Neural crest cell (in vitro differentiated cells): ENCODE measurements around the gene GLI2. TPM values are rescaled to one million over a fixed set of nuclear protein-coding genes. Genes with fewer than 3 reads are reported as not detected.

Experiments used
- DNase-seq: peaks from one replicate; pipeline ENCODE4 v3.0.0; 2021; ENCODE audit warnings: low read depth, mixed read lengths, low spot score
- H3K27ac Mint-ChIP-seq: one replicate; pipeline ENCODE4 v1.8.0; 2021; ENCODE audit warnings: mild to moderate bottlenecking, mixed read lengths; ENCODE audit not compliant: unreplicated experiment
- H3K27me3 Mint-ChIP-seq: 2 replicates; pipeline ENCODE4 v1.8.0; 2021; ENCODE audit warnings: low read depth, mild to moderate bottlenecking, mixed read lengths
- H3K36me3 Mint-ChIP-seq: 2 replicates; pipeline ENCODE4 v1.8.0; 2021; ENCODE audit warnings: low read depth, mild to moderate bottlenecking, mixed read lengths
- H3K4me1 Mint-ChIP-seq: 2 replicates; pipeline ENCODE4 v1.8.0; 2021; ENCODE audit warnings: mixed read lengths
- H3K4me3 Mint-ChIP-seq: one replicate; pipeline ENCODE4 v1.8.0; 2021; ENCODE audit warnings: mild to moderate bottlenecking, mixed read lengths
- H3K9me3 Mint-ChIP-seq: 2 replicates; pipeline ENCODE4 v1.8.0; 2021; ENCODE audit warnings: mixed read lengths
- CTCF ChIP-seq: fragments of 200-600 bp; sonication (generic); conservative IDR thresholded peaks from 2 replicates; pipeline ENCODE4 v1.5.0; 2021; ENCODE audit warnings: antibody characterized with exemption, mild to moderate bottlenecking
- total RNA-seq: library from RNA; stranded (reverse); gene quantifications from 2 replicates; pipeline ENCODE4 v1.2.1, GENCODE V29; 2021

GLI2 gene
- total RNA-seq, 1 donor from 2014 or later = 48.8 TPM

DNA sequence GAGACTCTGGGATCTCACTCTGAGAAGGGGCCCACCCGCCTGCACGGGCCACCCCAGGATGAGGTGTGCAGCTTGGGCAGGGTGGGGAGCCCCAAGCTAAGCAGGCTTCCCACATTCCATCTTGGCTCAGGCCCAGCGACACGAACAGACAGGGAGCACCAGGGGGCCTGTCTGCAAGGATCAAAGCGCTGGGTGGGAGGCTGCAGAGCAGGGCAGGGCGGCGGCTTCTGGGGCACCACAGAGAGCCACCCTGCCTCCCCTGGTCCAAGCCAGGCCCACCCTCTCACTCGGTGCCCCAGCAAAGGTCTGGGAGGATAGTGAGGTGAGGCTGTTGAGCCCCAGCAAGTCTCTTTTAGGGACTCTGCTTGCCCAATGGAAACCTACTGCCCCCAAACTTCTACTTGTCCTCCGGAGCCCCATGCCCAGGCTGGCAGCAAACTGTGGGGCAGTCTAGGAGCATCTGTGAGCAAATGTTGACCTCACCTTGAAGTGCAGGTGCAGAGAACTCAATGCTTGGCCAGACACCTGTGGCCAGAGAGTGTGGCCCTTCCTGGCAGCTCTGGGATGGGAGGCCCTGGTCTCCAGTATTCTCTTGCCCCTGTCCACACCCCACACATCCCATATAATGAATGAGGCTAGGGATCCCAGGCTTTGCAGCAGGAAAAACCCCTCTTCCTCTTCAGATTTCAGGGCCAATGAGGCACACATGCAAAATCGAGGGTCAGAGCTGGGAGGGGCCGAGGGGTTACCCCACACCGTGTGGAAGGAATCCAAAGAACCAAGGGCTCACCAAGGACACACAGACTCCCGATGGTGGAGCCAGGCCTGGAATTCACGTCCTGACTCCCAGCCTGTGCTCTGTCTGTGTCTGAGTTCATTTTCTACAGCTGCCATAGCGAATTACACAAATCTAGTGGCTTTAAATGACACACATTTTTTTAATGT, 18.8 kb upstream of the GLI2 start:
- no peak for TF ChIP-seq CTCF
- no peak for DNase-seq
- H3K27ac Mint-ChIP-seq = no peak overlapping the region
- no peaks in the 10 kb centered on the region for H3K9me3 Mint-ChIP-seq
- peaks cover 9% of the 10 kb centered on the region for H3K27me3 Mint-ChIP-seq
- H3K4me1 Mint-ChIP-seq = peaks cover 4% of the 10 kb centered on the region
- H3K36me3 Mint-ChIP-seq = no peaks in the 10 kb centered on the region
- no peak overlapping the region for H3K4me3 Mint-ChIP-seq

DNA sequence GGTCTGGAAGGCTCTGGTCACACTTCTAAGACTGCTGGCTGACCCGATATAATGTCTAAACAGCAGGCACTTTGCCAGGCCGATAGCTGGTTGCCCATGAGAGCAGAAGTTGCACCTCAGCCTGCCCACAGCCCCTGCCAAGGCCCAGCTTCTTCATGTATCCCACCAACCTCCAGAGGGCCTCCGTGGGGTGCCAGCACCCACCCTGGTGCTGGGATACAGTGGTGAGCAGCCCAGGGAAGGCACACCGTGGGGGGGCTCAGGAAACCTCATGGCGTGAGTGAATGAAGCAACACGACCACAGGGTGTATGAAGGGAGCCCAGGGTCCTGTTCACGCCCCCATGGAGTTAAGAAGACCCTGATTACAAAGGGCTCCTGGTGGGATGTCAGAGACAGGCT, 16.2 kb upstream of the GLI2 start:
- no peak overlapping the region for H3K27ac Mint-ChIP-seq
- DNase-seq = no peak
- TF ChIP-seq CTCF = no peak
- peaks cover 14% of the 10 kb centered on the region for H3K4me1 Mint-ChIP-seq
- H3K9me3 Mint-ChIP-seq = peaks cover 2% of the 10 kb centered on the region
- no peaks in the 10 kb centered on the region for H3K36me3 Mint-ChIP-seq
- no peak overlapping the region for H3K4me3 Mint-ChIP-seq
- no peaks in the 10 kb centered on the region for H3K27me3 Mint-ChIP-seq

DNA sequence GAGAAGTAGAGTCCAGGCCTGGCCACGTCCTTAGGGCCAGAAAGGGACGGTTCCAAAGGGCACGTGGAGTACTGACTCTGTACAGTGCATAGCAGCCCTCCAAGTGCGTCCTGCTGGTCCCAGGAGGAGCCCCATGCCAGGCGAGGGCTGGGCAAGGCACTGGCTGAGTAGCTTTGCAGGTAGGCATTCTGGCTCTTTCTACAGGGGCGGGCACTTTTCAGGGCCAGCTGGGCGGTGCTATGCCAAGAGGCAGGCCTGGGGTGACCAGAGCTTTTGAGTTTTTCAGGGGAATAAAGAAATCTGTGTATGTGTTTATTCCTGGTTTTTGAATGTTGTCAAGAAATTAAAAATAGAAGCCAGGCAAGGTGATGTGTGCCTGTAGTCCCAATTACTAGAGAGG, 15.4 kb upstream of the GLI2 start:
- Mint-ChIP-seq H3K27ac (no peak overlapping the region), H3K27me3 (no peaks in the 10 kb centered on the region), H3K9me3 (peaks cover 6% of the 10 kb centered on the region), H3K36me3 (no peaks in the 10 kb centered on the region), H3K4me1 (peaks cover 14% of the 10 kb centered on the region), H3K4me3 (no peak overlapping the region)
- no peak for DNase-seq
- no peak for TF ChIP-seq CTCF

DNA sequence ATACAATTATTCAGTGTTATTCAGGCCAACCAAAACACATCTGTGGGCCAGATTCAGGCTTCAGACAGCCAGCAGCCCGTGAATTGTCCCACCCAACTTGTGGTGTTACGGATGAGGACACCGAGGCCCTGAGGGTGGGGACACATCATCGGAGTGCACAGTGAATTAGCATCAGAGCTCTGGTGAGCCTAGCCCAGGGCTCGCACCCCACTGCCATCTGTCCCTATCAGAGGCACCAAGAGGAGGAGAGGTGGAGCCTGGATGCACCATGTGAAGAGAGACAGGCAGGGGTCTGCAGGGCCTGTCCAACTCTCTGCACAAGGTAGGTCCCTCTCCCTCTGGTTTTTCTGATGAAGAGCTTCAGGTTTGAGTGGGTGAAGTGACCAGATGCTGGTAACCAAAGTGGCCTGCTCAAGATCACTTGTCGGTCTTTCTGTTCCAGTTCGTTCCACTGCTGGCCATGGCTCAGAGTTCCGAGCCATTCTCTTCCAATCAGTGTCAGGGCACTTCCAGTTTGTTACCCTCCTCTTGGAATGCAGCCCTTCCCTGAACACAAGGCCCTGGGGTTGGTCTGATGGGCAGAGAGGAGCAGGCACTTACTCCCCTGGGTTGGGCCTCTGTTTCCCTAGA, 14.8 kb upstream of the GLI2 start:
- H3K36me3 Mint-ChIP-seq = peaks cover 2% of the 10 kb centered on the region
- TF ChIP-seq CTCF = no peak
- H3K27ac Mint-ChIP-seq = no peak overlapping the region
- peaks cover 14% of the 10 kb centered on the region for H3K4me1 Mint-ChIP-seq
- peaks cover 8% of the 10 kb centered on the region for H3K9me3 Mint-ChIP-seq
- no peak overlapping the region for H3K4me3 Mint-ChIP-seq
- DNase-seq = no peak
- H3K27me3 Mint-ChIP-seq = no peaks in the 10 kb centered on the region

DNA sequence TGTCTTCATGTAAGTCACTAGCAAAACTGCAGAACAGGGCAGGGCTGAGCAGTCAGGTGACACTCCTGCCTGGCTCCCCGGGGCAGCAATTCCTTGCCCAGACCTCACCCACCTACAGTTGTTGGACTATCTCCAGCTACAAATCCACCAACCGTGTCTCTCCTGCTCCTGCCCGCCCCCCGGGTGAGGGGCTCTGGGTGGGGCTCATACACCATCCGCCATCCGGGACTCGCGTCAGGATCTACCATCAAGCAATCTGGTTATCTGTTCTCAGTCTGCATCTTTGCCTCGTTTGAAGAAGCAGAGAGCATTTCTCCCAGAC, 13.5 kb upstream of the GLI2 start:
- Mint-ChIP-seq H3K4me3 (no peak overlapping the region), H3K36me3 (peaks cover 5% of the 10 kb centered on the region), H3K27ac (no peak overlapping the region), H3K4me1 (peaks cover 14% of the 10 kb centered on the region), H3K9me3 (peaks cover 14% of the 10 kb centered on the region), H3K27me3 (no peaks in the 10 kb centered on the region)
- no peak for DNase-seq
- TF ChIP-seq CTCF = no peak
